Astrocyte of the hippocampus (primary cell): ENCODE measurements around the gene SCGB1D4.
"Not testable (repeated sequence)": the region's sequence is repeated elsewhere in the genome, so short reads cannot be mapped to it uniquely, and the experiment has no call there.

Source experiments
- DNase-seq: peaks from one replicate; pipeline ENCODE4 v3.0.0; 2011; ENCODE audit warnings: low read depth, low spot score

SCGB1D4 gene

GRCh38 chr11:62298975-62299374 is at the start of gene SCGB1D4:
Gene SCGB1D4, minus strand, starts transcription at chr11:62299075. Its CDS starts 65 bp downstream, at chr11:62299010.
- DNase-seq, result no peak

GRCh38 chr11:62345861-62346260 is 47.0 kb upstream of the SCGB1D4 start:
- no peak for DNase-seq

GRCh38 chr11:62344210-62344609 is 45.3 kb upstream of the SCGB1D4 start:
- DNase-seq, result no peak

GRCh38 chr11:62343646-62344190 is 44.8 kb upstream of the SCGB1D4 start:
- DNase-seq, result not testable (repeated sequence)

GRCh38 chr11:62341588-62341987 is 42.7 kb upstream of the SCGB1D4 start:
- no peak for DNase-seq

- peak; percentile 74 for DNase-seq
These were observed 41.5 kb upstream of the SCGB1D4 start for GRCh38 chr11:62340269-62340901.

- no peak for DNase-seq
These were observed 39.3 kb upstream of the SCGB1D4 start for GRCh38 chr11:62338218-62338617.

GRCh38 chr11:62337303-62338181 is 38.7 kb upstream of the SCGB1D4 start, which contains the start of gene ASRGL1:
Gene ASRGL1, plus strand, starts transcription at chr11:62337448. Its CDS starts 530 bp downstream, at chr11:62337978.
- peak; percentile 83 for DNase-seq

GRCh38 chr11:62336949-62337302 is 38.1 kb upstream of the SCGB1D4 start:
- not testable (repeated sequence) for DNase-seq

- no peak for DNase-seq
These were observed 34.9 kb upstream of the SCGB1D4 start for GRCh38 chr11:62333768-62334167.

GRCh38 chr11:62331264-62331663 is 32.4 kb upstream of the SCGB1D4 start:
- DNase-seq, result not testable (repeated sequence)

- not testable (repeated sequence) for DNase-seq
These were observed 28.7 kb upstream of the SCGB1D4 start for GRCh38 chr11:62327541-62327940.

GRCh38 chr11:62326719-62327118 is 27.8 kb upstream of the SCGB1D4 start:
- not testable (repeated sequence) for DNase-seq

- not testable (repeated sequence) for DNase-seq
These were observed 26.9 kb upstream of the SCGB1D4 start for GRCh38 chr11:62325781-62326180.

- peak; percentile 25 for DNase-seq
These were observed 26.1 kb upstream of the SCGB1D4 start for GRCh38 chr11:62324731-62325556.

GRCh38 chr11:62322524-62322923 is 23.6 kb upstream of the SCGB1D4 start:
- DNase-seq, result no peak

- no peak for DNase-seq
These were observed 16.6 kb upstream of the SCGB1D4 start for GRCh38 chr11:62315431-62315830.

- DNase-seq, result no peak
These were observed 11.1 kb upstream of the SCGB1D4 start for GRCh38 chr11:62309991-62310390.

- DNase-seq, result no peak
These were observed 9.1 kb upstream of the SCGB1D4 start for GRCh38 chr11:62307950-62308349.

GRCh38 chr11:62306227-62306626 is 7.4 kb upstream of the SCGB1D4 start:
- no peak for DNase-seq

- peak; percentile 65 for DNase-seq
These were observed 3.4 kb downstream of the SCGB1D4 start for GRCh38 chr11:62295504-62295903.

GRCh38 chr11:62280452-62280851 is 18.4 kb downstream of the SCGB1D4 start:
- DNase-seq, result no peak
